Measurements from ENCODE around the gene ZSWIM6. TPM values are rescaled to one million over a fixed set of nuclear protein-coding genes. Genes with fewer than 3 reads are reported as not detected.

ZSWIM6 gene
- total RNA-seq, 1 donor from 2014 or later: 8.8 TPM

DNA sequence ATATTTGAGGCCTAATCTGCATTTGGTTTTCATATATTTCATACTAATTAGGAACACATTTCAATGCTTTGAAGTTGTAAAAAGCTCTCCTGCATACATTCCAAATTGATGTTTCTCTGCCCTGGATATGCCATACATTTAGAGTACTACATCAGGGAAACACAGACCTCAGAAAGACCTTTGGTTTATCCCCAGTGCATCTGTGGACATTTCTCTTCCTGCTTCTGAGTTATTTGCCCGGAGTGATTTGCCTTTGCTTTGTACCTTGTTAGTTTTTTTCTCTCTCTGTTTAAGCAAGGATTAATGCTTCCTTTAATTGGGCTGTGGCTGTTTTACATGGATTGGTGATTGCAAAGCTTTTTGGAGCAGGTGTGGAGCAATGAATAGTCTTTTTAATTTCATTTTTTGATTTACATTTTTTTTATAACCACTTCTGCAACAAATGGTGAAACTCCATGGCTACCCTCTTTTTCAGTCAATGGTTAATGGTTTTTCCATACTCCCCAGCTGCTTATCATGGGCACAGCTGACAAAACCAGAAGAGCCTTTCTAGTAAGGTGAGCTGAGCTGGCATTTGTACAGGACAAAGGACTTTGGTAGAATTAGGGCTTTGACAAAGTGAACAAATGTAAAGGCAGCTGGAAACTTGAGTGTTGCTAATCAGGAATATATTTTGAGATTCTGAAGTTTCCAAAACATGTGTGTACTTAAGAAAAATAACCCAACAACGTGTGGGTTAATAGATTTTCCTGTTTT, 54.2 kb downstream of the ZSWIM6 start:
- TF ChIP-seq, protein P1, sequence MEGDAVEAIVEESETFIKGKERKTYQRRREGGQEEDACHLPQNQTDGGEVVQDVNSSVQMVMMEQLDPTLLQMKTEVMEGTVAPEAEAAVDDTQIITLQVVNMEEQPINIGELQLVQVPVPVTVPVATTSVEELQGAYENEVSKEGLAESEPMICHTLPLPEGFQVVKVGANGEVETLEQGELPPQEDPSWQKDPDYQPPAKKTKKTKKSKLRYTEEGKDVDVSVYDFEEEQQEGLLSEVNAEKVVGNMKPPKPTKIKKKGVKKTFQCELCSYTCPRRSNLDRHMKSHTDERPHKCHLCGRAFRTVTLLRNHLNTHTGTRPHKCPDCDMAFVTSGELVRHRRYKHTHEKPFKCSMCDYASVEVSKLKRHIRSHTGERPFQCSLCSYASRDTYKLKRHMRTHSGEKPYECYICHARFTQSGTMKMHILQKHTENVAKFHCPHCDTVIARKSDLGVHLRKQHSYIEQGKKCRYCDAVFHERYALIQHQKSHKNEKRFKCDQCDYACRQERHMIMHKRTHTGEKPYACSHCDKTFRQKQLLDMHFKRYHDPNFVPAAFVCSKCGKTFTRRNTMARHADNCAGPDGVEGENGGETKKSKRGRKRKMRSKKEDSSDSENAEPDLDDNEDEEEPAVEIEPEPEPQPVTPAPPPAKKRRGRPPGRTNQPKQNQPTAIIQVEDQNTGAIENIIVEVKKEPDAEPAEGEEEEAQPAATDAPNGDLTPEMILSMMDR (IDR thresholded peaks at IDR 0.05): no peak
- intact Hi-C loops (cut with DNase I): no loop called here
- no peak for DNase-seq (ENCODE audit: low spot score in 2 of 2)

DNA sequence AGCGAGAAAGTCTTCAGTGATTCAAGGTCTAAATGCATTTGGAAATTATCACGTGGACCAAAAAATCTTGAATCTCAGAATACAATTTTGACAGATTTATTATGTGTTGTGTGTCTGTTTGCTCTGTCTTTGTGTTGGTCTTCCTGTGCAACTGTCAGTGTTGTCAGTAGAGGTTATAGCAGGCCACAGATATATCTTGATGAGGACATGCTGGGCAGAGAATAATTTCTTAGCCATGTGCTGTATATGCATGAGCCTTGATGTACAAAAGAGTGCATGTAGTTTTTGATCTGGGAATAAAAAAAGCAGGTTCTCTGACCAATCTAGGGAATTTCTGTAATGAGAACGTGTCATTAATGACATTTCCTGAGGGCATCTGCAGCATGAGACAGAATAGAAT, 57.6 kb downstream of the ZSWIM6 start:
- Histone ChIP-seq H3K9me3 (no peaks in the 10 kb centered on the region), H3K27ac (no peak overlapping the region), H3K36me3 (peaks cover 0 to 5% of the 10 kb centered on the region in 2 donors), H3K4me1 (peaks cover 0 to 3% of the 10 kb centered on the region in 2 donors), H3K4me3 (no peak overlapping the region), H3K27me3 (no peaks in the 10 kb centered on the region)
- intact Hi-C loops (cut with DNase I): no loop called here
- TF ChIP-seq, protein P1 (IDR thresholded peaks at IDR 0.05): no peak
- no peak for DNase-seq (ENCODE audit: low spot score in 2 of 2)

More for the DNA sequence above, 54.2 kb downstream of the ZSWIM6 start:
- H3K36me3 ChIP-seq: peaks cover 0 to 2% of the 10 kb centered on the region in 2 donors
- H3K9me3 ChIP-seq: no peaks in the 10 kb centered on the region
- H3K4me1 ChIP-seq: peaks cover 0 to 3% of the 10 kb centered on the region in 2 donors
- H3K27me3 ChIP-seq: no peaks in the 10 kb centered on the region
- H3K27ac ChIP-seq: no peak overlapping the region
- no peak overlapping the region for H3K4me3 ChIP-seq

DNA sequence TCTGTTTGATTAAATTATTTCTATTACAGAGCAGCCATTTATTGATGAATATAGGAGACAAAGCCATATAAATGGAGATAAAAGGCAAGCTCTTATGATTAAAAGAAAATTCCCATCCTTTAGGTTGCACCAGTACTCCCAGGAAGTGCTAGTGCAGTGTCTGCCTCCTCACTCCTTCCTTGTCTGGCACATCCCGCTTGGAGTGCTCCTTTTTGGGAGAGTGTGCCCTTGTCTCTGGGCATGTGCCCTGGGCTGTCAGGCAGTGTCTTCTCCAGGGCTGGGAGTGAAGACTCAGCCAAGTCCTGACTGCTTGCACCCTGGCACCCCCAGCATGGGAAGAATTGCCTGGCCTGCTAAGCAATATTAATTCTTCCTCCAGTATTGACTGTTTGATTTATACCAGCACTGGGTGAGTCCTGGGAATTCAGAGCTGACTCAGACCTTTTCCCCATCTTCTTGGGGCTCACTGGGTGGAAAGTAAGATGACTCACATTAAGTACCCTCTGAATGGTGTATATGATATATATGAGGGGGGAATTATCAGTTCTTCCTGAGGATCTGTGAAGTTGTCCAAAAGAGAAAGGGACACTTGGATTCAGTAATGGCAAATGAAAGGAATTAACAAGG, 62.1 kb downstream of the ZSWIM6 start:
- no peak overlapping the region for H3K4me3 ChIP-seq
- H3K27me3 ChIP-seq: no peaks in the 10 kb centered on the region
- TF ChIP-seq, protein P1 (IDR thresholded peaks at IDR 0.05): no peak
- no peak for DNase-seq (ENCODE audit: low spot score in 2 of 2)
- H3K9me3 ChIP-seq: no peaks in the 10 kb centered on the region
- H3K4me1 ChIP-seq: no peaks in the 10 kb centered on the region
- intact Hi-C loops (cut with DNase I): no loop called here
- peaks cover 0 to 5% of the 10 kb centered on the region in 2 donors for H3K36me3 ChIP-seq
- H3K27ac ChIP-seq: no peak overlapping the region

DNA sequence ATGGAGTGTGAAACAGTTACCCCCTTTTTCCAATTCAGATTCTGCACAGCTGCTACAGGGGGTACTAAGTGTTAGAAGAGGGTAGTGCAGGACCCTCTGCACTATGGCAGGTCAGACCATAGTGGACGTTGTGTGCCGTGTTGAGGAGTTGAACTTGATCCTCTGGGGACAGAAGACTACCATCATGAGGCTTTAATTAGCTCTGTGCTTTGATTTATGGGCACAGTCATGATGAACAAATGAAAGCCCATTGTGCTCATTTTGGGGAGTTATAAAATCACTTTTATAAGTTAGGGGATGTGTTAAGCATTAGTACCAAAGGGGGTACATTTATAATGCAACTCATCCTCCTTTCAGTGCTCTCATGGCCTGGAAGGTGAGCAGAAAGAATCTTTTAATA, 62.7 kb downstream of the ZSWIM6 start:
- no peak overlapping the region for H3K27ac ChIP-seq
- no peak overlapping the region for H3K4me3 ChIP-seq
- H3K27me3 ChIP-seq: no peaks in the 10 kb centered on the region
- intact Hi-C loops (cut with DNase I): no loop called here
- TF ChIP-seq, protein P1 (IDR thresholded peaks at IDR 0.05): no peak
- H3K4me1 ChIP-seq: no peaks in the 10 kb centered on the region
- peaks cover 0 to 5% of the 10 kb centered on the region in 2 donors for H3K36me3 ChIP-seq
- no peaks in the 10 kb centered on the region for H3K9me3 ChIP-seq
- no peak for DNase-seq (ENCODE audit: low spot score in 2 of 2)

DNA sequence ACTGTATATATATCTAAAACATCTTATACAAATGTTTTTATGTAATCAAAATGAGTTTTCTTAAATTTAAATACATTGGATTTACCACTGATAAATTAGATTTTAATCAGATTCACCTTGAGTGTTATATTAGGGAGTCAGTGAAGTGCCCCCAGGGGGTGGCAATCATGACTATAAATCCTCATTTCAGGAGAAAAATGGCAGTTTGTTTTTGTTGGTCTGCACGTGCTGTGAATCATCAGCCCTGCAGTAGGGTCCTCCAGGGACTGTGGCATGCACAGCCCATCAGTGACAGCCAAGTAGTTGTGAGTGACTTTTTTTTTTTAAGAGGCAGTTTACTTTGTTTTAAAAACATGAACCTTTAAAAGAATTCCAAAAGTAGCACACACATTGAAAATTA, 65.2 kb downstream of the ZSWIM6 start:
- Histone ChIP-seq H3K36me3 (no peaks in the 10 kb centered on the region), H3K9me3 (no peaks in the 10 kb centered on the region), H3K4me1 (peaks cover 0 to under 1% of the 10 kb centered on the region in 2 donors), H3K27ac (no peak overlapping the region), H3K4me3 (no peak overlapping the region), H3K27me3 (no peaks in the 10 kb centered on the region)
- intact Hi-C loops (cut with DNase I): no loop called here
- TF ChIP-seq, protein P1 (IDR thresholded peaks at IDR 0.05): no peak
- no peak for DNase-seq (ENCODE audit: low spot score in 2 of 2)
